ENCODE results near the gene FBXO46. TPM values are rescaled to one million over a fixed set of nuclear protein-coding genes. Genes with fewer than 3 reads are reported as not detected.

FBXO46 gene
- polyA plus RNA-seq, 1 of the 3 experiments (the other 2 are of a cell fraction): 5.6 TPM

GRCh38 chr19:45761714-45762113 lies 31.0 kb upstream of the FBXO46 start:
- CTCF ChIA-PET: no interaction called here
- TF ChIP-seq NFIC (IDR thresholded peaks at IDR 0.05; ENCODE audit: borderline replicate concordance) (no peak), FOSL2 (IDR thresholded peaks at IDR 0.05; ENCODE audit: borderline replicate concordance, low read depth) (no peak)
- peak; percentile 17 for DNase-seq
- Histone ChIP-seq H3K27me3 (ENCODE audit: insufficient read depth) (no peaks in the 10 kb centered on the region), H3K79me2 (ENCODE audit: insufficient read depth) (no peaks in the 10 kb centered on the region), H3F3A (replicated peaks; ENCODE audit: insufficient read depth) (no peaks in the 10 kb centered on the region), H3K4me3 (ENCODE audit: low read depth in 2 of 2, low read length in 1 of 2) (no peak overlapping the region), H4K20me1 (ENCODE audit: insufficient read depth) (no peaks in the 10 kb centered on the region), H2AFZ (ENCODE audit: low read depth) (no peak overlapping the region), H3K9me3 (no peaks in the 10 kb centered on the region), H3K27ac (ENCODE audit: low read depth in 2 of 2, low read length in 1 of 2) (no peak overlapping the region), H3K4me1 (ENCODE audit: control insufficient read depth in 1 of 2, insufficient read depth in 2 of 2, low read depth in 1 of 2, low read length in 1 of 2) (peaks cover 0 to 4% of the 10 kb centered on the region in 2 experiments; a peak in 1 of 4 replicates), H3K4me2 (no peak overlapping the region), H3K36me3 (replicated peaks in 1 of 2; ENCODE audit: control insufficient read depth in 1 of 2, insufficient read depth in 2 of 2, low read length in 1 of 2) (no peaks in the 10 kb centered on the region), H3K9me2 (no peaks in the 10 kb centered on the region), H3K9ac (no peak overlapping the region)
- POLR2A ChIA-PET: no interaction called here
- 87% methylated on average over 11 of the region's 17 CpGs for WGBS (ENCODE audit: low lambda C conversion rate)

GRCh38 chr19:45758921-45759320 lies 28.2 kb upstream of the FBXO46 start:
- no peak for DNase-seq
- Histone ChIP-seq H2AFZ (ENCODE audit: low read depth) (no peak overlapping the region), H3K9me2 (no peaks in the 10 kb centered on the region), H4K20me1 (ENCODE audit: insufficient read depth) (no peaks in the 10 kb centered on the region), H3K4me1 (ENCODE audit: control insufficient read depth in 1 of 2, insufficient read depth in 2 of 2, low read depth in 1 of 2, low read length in 1 of 2) (no peaks in the 10 kb centered on the region), H3K79me2 (ENCODE audit: insufficient read depth) (no peaks in the 10 kb centered on the region), H3K36me3 (replicated peaks in 1 of 2; ENCODE audit: control insufficient read depth in 1 of 2, insufficient read depth in 2 of 2, low read length in 1 of 2) (no peaks in the 10 kb centered on the region), H3K27me3 (ENCODE audit: insufficient read depth) (no peaks in the 10 kb centered on the region), H3K9ac (no peak overlapping the region), H3K4me2 (no peak overlapping the region), H3K27ac (ENCODE audit: low read depth in 2 of 2, low read length in 1 of 2) (no peak overlapping the region), H3K9me3 (no peaks in the 10 kb centered on the region), H3F3A (replicated peaks; ENCODE audit: insufficient read depth) (no peaks in the 10 kb centered on the region), H3K4me3 (ENCODE audit: low read depth in 2 of 2, low read length in 1 of 2) (no peak overlapping the region)
- ChIA-PET CTCF (interaction anchor here (3.0 kb wide), 1 partner anchor 8 kb away, joined by 9 read pairs; no protein-coding TSS in a partner anchor), POLR2A (interaction anchor here (0.8 to 1.7 kb wide), 2 partner anchors 11 kb away, joined by 4 to 6 read pairs; partner anchors contain the start of gene SIX5)
- WGBS (ENCODE audit: low lambda C conversion rate): 65% methylated on average over 5 of the region's 9 CpGs
- TF ChIP-seq RXRA (IDR thresholded peaks at IDR 0.05; ENCODE audit: borderline replicate concordance, low read depth) (no peak), NRF1 (IDR thresholded peaks at IDR 0.05; ENCODE audit: low read depth, low read length) (no peak), SMC3 (IDR thresholded peaks at IDR 0.05; ENCODE audit: low read depth, low read length) (no peak), MAX (IDR thresholded peaks at IDR 0.05; ENCODE audit: low read depth) (no peak), RAD21 (IDR thresholded peaks at IDR 0.05; ENCODE audit: low read length) (no peak), TCF12 (IDR thresholded peaks at IDR 0.05) (no peak), FOSL2 (IDR thresholded peaks at IDR 0.05; ENCODE audit: borderline replicate concordance, low read depth) (no peak)

GRCh38 chr19:45757695-45758094 lies 27.0 kb upstream of the FBXO46 start:
- TF ChIP-seq TAF1 (IDR thresholded peaks at IDR 0.05; ENCODE audit: borderline replicate concordance, low read depth, low read length) (no peak), SIN3A (IDR thresholded peaks at IDR 0.05; ENCODE audit: borderline replicate concordance, low read depth, low read length) (no peak), FOXM1 (IDR thresholded peaks at IDR 0.05; ENCODE audit: low read depth) (no peak), TCF12 (IDR thresholded peaks at IDR 0.05) (no peak), FOSL2 (IDR thresholded peaks at IDR 0.05; ENCODE audit: borderline replicate concordance, low read depth) (no peak), RFX5 (IDR thresholded peaks at IDR 0.05; ENCODE audit: low read length) (no peak), YY1 (IDR thresholded peaks at IDR 0.05; ENCODE audit: low read depth) (no peak), SMC3 (IDR thresholded peaks at IDR 0.05; ENCODE audit: low read depth, low read length) (no peak), ZBTB33 (IDR thresholded peaks at IDR 0.05; ENCODE audit: borderline replicate concordance, low read depth) (no peak)
- Histone ChIP-seq H3K9ac (no peak overlapping the region), H3K27ac (ENCODE audit: low read depth in 2 of 2, low read length in 1 of 2) (no peak overlapping the region), H4K20me1 (ENCODE audit: insufficient read depth) (no peaks in the 10 kb centered on the region), H3K36me3 (replicated peaks in 1 of 2; ENCODE audit: control insufficient read depth in 1 of 2, insufficient read depth in 2 of 2, low read length in 1 of 2) (no peaks in the 10 kb centered on the region), H3K4me3 (ENCODE audit: low read depth in 2 of 2, low read length in 1 of 2) (no peak overlapping the region), H3K9me2 (no peaks in the 10 kb centered on the region), H3F3A (replicated peaks; ENCODE audit: insufficient read depth) (no peaks in the 10 kb centered on the region), H3K79me2 (ENCODE audit: insufficient read depth) (no peaks in the 10 kb centered on the region), H3K9me3 (no peaks in the 10 kb centered on the region), H3K4me1 (ENCODE audit: control insufficient read depth in 1 of 2, insufficient read depth in 2 of 2, low read depth in 1 of 2, low read length in 1 of 2) (no peaks in the 10 kb centered on the region), H3K4me2 (no peak overlapping the region), H3K27me3 (ENCODE audit: insufficient read depth) (no peaks in the 10 kb centered on the region), H2AFZ (ENCODE audit: low read depth) (no peak overlapping the region)
- 75% methylated on average over 9 of the region's 9 CpGs for WGBS (ENCODE audit: low lambda C conversion rate)
- DNase-seq: no peak
- CTCF ChIA-PET: interaction anchor here (1.8 to 3.0 kb wide), 2 partner anchors 10 to 41 kb away, joined by 4 to 9 read pairs; no protein-coding TSS in a partner anchor
- POLR2A ChIA-PET: no interaction called here
